ENCODE results near the gene ALS2CL.

DNA sequence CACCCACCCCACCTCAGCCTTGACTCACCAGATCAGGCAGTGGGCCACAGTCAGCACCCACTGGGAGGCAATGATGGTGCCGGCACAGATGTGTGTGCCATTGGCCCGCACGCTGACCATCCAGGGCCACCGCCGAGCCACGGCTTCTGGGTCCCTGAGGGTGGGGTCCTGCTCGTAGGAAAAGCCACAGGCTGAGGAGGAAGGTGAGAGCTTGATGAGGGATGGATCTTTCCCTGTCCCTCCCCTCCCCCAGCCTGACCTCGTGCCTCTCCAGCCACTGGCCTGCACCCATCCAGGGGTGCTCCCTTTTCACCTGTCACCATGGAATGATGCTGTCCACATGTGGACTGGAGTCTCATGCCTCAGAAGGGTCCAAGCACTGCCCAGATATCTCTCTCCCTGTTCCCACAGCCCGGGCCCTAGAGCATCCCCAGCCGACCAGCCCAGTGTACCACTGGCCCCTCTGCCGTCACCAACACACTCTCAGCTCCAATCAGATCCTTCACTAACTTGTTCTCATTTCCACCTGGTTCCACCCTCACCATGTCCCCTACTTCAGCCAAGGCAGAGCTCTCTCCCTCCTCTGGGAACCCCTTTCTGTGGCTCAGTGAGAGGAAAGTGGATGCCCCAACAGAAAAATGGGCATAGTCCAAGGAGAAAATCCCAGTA is 22.2 kb upstream of the ALS2CL start:
- TF ChIP-seq EZH2 (IDR thresholded peaks at IDR 0.05; ENCODE audit: borderline replicate concordance, low read depth, low read length, poor library complexity, severe bottlenecking): no peak
- TF ChIP-seq, protein P1, sequence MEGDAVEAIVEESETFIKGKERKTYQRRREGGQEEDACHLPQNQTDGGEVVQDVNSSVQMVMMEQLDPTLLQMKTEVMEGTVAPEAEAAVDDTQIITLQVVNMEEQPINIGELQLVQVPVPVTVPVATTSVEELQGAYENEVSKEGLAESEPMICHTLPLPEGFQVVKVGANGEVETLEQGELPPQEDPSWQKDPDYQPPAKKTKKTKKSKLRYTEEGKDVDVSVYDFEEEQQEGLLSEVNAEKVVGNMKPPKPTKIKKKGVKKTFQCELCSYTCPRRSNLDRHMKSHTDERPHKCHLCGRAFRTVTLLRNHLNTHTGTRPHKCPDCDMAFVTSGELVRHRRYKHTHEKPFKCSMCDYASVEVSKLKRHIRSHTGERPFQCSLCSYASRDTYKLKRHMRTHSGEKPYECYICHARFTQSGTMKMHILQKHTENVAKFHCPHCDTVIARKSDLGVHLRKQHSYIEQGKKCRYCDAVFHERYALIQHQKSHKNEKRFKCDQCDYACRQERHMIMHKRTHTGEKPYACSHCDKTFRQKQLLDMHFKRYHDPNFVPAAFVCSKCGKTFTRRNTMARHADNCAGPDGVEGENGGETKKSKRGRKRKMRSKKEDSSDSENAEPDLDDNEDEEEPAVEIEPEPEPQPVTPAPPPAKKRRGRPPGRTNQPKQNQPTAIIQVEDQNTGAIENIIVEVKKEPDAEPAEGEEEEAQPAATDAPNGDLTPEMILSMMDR (conservative IDR thresholded peaks at IDR 0.05; ENCODE audit: low read depth, low read length): no peak

All from A673 (cell line).